ENCODE results near the gene ZNF485. TPM values are rescaled to one million over a fixed set of nuclear protein-coding genes. Genes with fewer than 3 reads are reported as not detected.
"Not testable (repeated sequence)": the region's sequence is repeated elsewhere in the genome, so short reads cannot be mapped to it uniquely, and the experiment has no call there.

ZNF485 gene
- polyA plus RNA-seq, 1 of the 3 experiments (the other 2 are of a cell fraction), result 3.0 TPM

- H3K9me2 ChIP-seq, result no peaks in the 10 kb centered on the region
- H3K9ac ChIP-seq, result no peak overlapping the region
- H3K27me3 ChIP-seq (ENCODE audit: insufficient read depth), result no peaks in the 10 kb centered on the region
- ChIA-PET POLR2A (no interaction called here), CTCF (no interaction called here)
- H3K4me1 ChIP-seq (ENCODE audit: control insufficient read depth in 1 of 2, insufficient read depth in 2 of 2, low read depth in 1 of 2, low read length in 1 of 2), result no peaks in the 10 kb centered on the region
- H3K4me3 ChIP-seq (ENCODE audit: low read depth in 2 of 2, low read length in 1 of 2), result no peak overlapping the region
- no peak overlapping the region for H3K4me2 ChIP-seq
- H3F3A ChIP-seq (replicated peaks; ENCODE audit: insufficient read depth), result no peaks in the 10 kb centered on the region
- H4K20me1 ChIP-seq (ENCODE audit: insufficient read depth), result no peaks in the 10 kb centered on the region
- no peaks in the 10 kb centered on the region for H3K9me3 ChIP-seq
- no peak for DNase-seq
- WGBS (ENCODE audit: low lambda C conversion rate), result 73% methylated on average over 4 of the region's 4 CpGs
- H3K79me2 ChIP-seq (ENCODE audit: insufficient read depth), result no peaks in the 10 kb centered on the region
- no peak overlapping the region for H2AFZ ChIP-seq (ENCODE audit: low read depth)
- no peak overlapping the region for H3K27ac ChIP-seq (ENCODE audit: low read depth in 2 of 2, low read length in 1 of 2)
- TF ChIP-seq GABPA (IDR thresholded peaks at IDR 0.05; ENCODE audit: low read depth), result no peak
- TF ChIP-seq TCF12 (IDR thresholded peaks at IDR 0.05), result no peak
- TF ChIP-seq EZH2phosphoT487 (IDR thresholded peaks at IDR 0.05; ENCODE audit: borderline replicate concordance, low read depth), result no peak
- TF ChIP-seq USF1 (IDR thresholded peaks at IDR 0.05; ENCODE audit: borderline replicate concordance, low read depth), result no peak
- TF ChIP-seq SIN3A (IDR thresholded peaks at IDR 0.05; ENCODE audit: borderline replicate concordance, low read depth, low read length), result no peak
- TF ChIP-seq RCOR1 (IDR thresholded peaks at IDR 0.05; ENCODE audit: low read length), result no peak
- TF ChIP-seq GATA2 (CRISPR knock-in tag; IDR thresholded peaks at IDR 0.05), result no peak
- no peak for TF ChIP-seq MXI1 (IDR thresholded peaks at IDR 0.05; ENCODE audit: low read depth, low read length)
- no peak for TF ChIP-seq TAF1 (IDR thresholded peaks at IDR 0.05; ENCODE audit: borderline replicate concordance, low read depth, low read length)
- no peak for TF ChIP-seq NRF1 (IDR thresholded peaks at IDR 0.05; ENCODE audit: low read depth, low read length)
- no peak for TF ChIP-seq SMC3 (IDR thresholded peaks at IDR 0.05; ENCODE audit: low read depth, low read length)
- TF ChIP-seq FOXJ3 (CRISPR knock-in tag; IDR thresholded peaks at IDR 0.05), result no peak
- no peak for TF ChIP-seq POLR2AphosphoS5 (IDR thresholded peaks at IDR 0.05; ENCODE audit: low read depth, low read length)
- TF ChIP-seq CHD2 (IDR thresholded peaks at IDR 0.05; ENCODE audit: low read length, partially characterized antibody), result no peak
- no peak for TF ChIP-seq YY1 (IDR thresholded peaks at IDR 0.05; ENCODE audit: low read depth)
- TF ChIP-seq JUND (IDR thresholded peaks at IDR 0.05), result no peak
- no peak for TF ChIP-seq FOXM1 (IDR thresholded peaks at IDR 0.05; ENCODE audit: low read depth)
- no peak for TF ChIP-seq PBX3 (IDR thresholded peaks at IDR 0.05)
- TF ChIP-seq EP300 (IDR thresholded peaks at IDR 0.05; ENCODE audit: borderline replicate concordance in 1 of 2, low read depth in 1 of 2, low read length in 1 of 2), result no peak
- no peak for TF ChIP-seq USF2 (IDR thresholded peaks at IDR 0.05; ENCODE audit: borderline replicate concordance, low read depth, low read length)
- H3K36me3 ChIP-seq (replicated peaks in 1 of 2; ENCODE audit: control insufficient read depth in 1 of 2, insufficient read depth in 2 of 2, low read length in 1 of 2), result no peaks in the 10 kb centered on the region
These were observed 22.7 kb downstream of the ZNF485 start for GRCh38 chr10:43628956-43629355.

- H3K4me3 ChIP-seq (ENCODE audit: low read depth in 2 of 2, low read length in 1 of 2); H3F3A ChIP-seq (replicated peaks; ENCODE audit: insufficient read depth); H4K20me1 ChIP-seq (ENCODE audit: insufficient read depth); H2AFZ ChIP-seq (ENCODE audit: low read depth); POLR2A ChIA-PET; H3K4me2 ChIP-seq; H3K27ac ChIP-seq (ENCODE audit: low read depth in 2 of 2, low read length in 1 of 2); H3K9me3 ChIP-seq; H3K9me2 ChIP-seq; H3K9ac ChIP-seq; H3K79me2 ChIP-seq (ENCODE audit: insufficient read depth); H3K4me1 ChIP-seq (ENCODE audit: control insufficient read depth in 1 of 2, insufficient read depth in 2 of 2, low read depth in 1 of 2, low read length in 1 of 2); H3K27me3 ChIP-seq (ENCODE audit: insufficient read depth); H3K36me3 ChIP-seq (replicated peaks in 1 of 2; ENCODE audit: control insufficient read depth in 1 of 2, insufficient read depth in 2 of 2, low read length in 1 of 2); DNase-seq: not testable (repeated sequence)
- CTCF ChIA-PET, result interaction anchor here (1.2 kb wide), 1 partner anchor 14 kb away, joined by 3 read pairs; no protein-coding TSS in a partner anchor
- WGBS (ENCODE audit: low lambda C conversion rate), result 0% methylated on average over 1 of the region's 1 CpG
These were observed 29.6 kb downstream of the ZNF485 start for GRCh38 chr10:43635816-43636215.
